NCI-H1930 (cell line): ENCODE data around the gene MPIG6B.

Experiments used
- DNase-seq, 2 experiments: peaks; one replicate each; lab custom pipeline; 2025; lab: John Stamatoyannopoulos, UW

Gene MPIG6B

GRCh38 chr6:31723245-31723979 is at the start of gene MPIG6B:
TSS of gene MPIG6B (plus strand) at chr6:31723373. CDS start at chr6:31723384, 11 bp downstream.
- no peak for DNase-seq

GRCh38 chr6:31676322-31676903 is 46.8 kb upstream of the MPIG6B start:
- DNase-seq, result no peak

GRCh38 chr6:31676904-31677303 is 46.3 kb upstream of the MPIG6B start:
- no peak for DNase-seq

DNA sequence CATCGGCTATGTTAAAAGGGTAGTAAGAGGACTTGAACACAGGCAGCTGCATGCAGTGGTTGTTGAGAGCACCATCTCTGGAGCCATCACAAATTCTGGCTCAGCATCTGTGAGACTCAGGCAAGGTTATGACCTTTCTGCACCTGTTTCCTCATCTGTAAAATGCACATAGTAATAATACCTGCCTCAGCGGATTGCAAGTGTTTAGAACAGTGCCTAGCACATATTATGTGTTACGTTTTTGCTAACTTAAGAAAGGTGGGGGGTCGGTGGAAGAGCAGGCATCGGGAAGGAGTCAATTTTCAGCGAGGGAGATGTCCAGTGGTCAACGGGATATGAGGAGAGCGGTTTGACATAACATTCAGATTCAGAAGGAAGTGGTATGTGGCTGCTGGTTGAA is 45.2 kb upstream of the MPIG6B start:
- DNase-seq, result no peak

GRCh38 chr6:31680226-31681134 is 42.7 kb upstream of the MPIG6B start, which contains the start of gene LY6G5C:
TSS of gene LY6G5C (minus strand) at chr6:31681067. CDS start at chr6:31680373, 694 bp downstream.
- peak; percentile 31 to 57 for DNase-seq

GRCh38 chr6:31681135-31681671 is 42.0 kb upstream of the MPIG6B start:
- DNase-seq, result peak in 1 of 2 experiments; percentile 26

DNA sequence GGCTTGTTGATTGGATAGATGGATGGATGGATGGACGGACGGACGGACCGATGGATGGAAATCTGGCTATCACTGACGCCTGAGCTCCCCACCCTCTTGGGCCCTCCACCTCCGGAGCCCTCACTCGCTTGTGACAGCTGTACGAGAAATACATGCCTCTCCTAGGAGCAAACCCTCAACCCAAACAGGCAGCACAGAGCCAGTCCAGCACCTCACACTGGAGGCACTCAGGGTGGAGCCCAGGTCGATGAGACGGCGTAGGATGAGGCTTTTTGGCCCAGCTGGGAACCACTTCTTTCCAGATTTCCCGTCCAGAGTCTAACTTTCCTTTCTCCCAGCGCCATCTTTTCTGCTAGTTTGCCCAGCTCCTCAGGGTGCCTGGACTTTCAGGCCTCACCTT is 39.6 kb upstream of the MPIG6B start:
- no peak for DNase-seq

GRCh38 chr6:31686483-31686882 is 36.7 kb upstream of the MPIG6B start:
- DNase-seq, result no peak

DNA sequence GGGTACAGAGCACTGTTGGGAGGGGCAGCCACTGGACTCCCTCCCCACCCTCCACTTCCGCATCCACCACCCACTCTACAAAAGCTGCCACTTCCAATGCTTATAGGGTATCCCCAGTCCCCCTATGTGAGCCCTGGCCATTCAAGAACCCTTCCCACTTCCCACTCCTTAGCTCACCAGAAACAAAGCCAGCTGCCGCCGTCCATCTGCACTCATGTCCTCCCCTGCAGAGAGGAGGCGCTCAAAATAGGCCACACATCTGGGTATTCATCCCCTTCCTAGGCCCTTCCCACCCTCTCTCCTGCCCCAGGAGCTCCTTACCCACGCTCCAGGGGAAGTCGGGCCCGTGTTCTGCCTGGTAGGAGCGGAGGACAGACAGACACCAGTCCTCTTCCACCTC is 35.9 kb upstream of the MPIG6B start:
- no peak for DNase-seq

- DNase-seq, result no peak
These were observed 35.1 kb upstream of the MPIG6B start for GRCh38 chr6:31687860-31688693.

- DNase-seq, result no peak
These were observed 33.7 kb upstream of the MPIG6B start for GRCh38 chr6:31689249-31690110.

DNA sequence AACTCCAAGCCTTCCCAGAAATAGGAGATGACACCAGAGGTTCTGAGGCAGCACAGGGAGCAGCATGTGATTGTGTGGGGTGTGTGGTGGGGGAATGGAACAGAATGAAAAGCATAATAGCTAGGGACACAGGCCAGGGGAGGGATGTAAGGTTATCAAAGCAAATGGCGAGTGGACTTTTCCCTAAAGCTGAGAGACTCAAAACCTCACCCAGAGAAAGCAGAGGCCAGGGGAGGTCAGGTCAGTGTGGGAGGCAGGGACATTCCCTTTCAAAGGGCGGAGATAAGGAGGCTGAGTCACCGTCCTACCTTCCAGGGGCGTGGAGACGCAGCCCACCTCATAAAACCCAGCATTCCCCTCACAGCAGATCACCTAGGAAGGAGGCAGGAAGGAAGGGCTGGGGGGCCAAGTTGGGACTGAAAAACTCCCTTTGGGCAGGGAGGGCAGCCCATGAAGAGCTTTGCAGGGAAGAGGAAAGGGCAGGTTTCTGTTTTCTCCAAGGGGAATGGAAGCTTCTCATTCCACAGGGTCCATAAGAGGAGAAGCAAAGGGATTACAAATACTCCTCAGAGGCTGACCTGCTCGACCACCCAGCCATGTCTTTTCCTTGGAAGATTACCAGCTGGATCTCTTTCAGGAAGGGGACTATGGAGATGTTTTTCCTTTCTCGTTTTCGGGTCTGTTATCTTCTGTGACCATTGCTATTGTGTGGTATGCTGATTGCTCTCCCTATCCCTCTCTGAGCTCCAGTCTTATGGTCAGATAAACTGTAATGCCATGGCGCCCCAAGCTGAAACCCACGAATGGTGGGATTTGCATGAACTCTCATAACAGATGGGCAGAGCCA is 32.7 kb upstream of the MPIG6B start:
- DNase-seq, result no peak

GRCh38 chr6:31691078-31691463 is 32.1 kb upstream of the MPIG6B start:
- no peak for DNase-seq

DNA sequence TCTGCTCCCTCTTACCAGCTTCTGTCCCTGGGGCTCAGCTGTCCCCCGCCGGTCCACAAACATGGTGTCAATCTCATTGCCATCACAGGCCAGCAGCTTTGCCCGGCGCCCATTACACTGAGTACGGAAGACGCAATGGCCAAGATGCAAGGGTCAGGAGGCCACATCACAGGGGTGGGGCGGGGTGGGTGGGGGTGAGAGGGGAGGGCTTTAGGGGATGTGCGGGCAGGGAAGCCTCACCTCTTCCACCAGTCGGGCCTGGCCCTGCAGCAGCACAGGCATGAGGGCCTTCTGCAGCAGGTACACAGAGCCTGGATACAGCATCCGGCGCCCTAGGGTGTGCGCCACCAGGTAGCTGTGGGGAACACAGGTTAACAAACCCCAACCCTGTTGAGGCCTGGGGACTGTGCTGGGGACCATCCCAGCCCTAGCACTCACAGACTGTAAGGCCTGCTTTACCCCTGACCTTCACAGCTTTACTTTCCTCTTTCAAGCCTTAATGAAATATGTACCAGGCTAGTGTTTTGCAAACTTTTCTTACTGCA is 31.5 kb upstream of the MPIG6B start:
- DNase-seq, result no peak

GRCh38 chr6:31692353-31692752 is 30.8 kb upstream of the MPIG6B start:
- DNase-seq, result no peak

DNA sequence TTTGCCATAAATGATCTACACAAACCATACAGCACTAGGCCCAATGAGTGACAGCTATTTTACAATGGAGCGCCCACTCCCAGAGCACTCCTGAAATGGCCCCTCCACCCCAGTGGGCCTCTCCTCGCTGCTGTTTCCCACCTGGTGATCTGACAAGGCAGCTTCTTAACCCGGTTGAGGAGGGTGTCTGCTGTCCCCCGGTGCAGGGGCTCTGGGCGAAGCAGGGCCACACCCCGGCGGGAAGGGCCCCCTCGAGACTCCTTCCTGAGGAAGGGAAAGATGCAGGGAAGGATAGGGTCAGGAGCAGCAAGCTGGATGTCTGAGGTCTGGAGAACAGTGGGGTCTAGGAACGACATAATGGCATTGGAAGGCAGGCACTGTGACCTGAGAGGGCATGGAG is 30.3 kb upstream of the MPIG6B start:
- DNase-seq, result no peak

- DNase-seq, result no peak
These were observed 29.6 kb upstream of the MPIG6B start for GRCh38 chr6:31693535-31693934.

- no peak for DNase-seq
These were observed 25.6 kb upstream of the MPIG6B start for GRCh38 chr6:31697555-31697954.

- no peak for DNase-seq
These were observed 22.3 kb upstream of the MPIG6B start for GRCh38 chr6:31700740-31701401.
